Neural cell (in vitro differentiated cells): ENCODE results near the gene SMAP2. TPM values are rescaled to one million over a fixed set of nuclear protein-coding genes. Genes with fewer than 3 reads are reported as not detected.

Source experiments
- H2AFZ ChIP-seq: fragments of 200-600, 300-800 bp; sonication (generic), shearing (Covaris generic); 2 replicates; pipeline ENCODE4 v1.6.0; 2014; ENCODE audit warnings: low read depth, mild to moderate bottlenecking, antibody characterized with exemption, low read length, moderate library complexity
- H3F3A ChIP-seq: fragments of 200-600 bp; shearing (Covaris generic); 2 replicates; pipeline ENCODE4 v1.6.1; 2016; ENCODE audit warnings: mild to moderate bottlenecking, moderate library complexity, mixed read lengths, antibody characterized with exemption, low read length; ENCODE audit not compliant: insufficient read depth, poor library complexity, severe bottlenecking
- H3K27ac ChIP-seq: fragments of 200-600, 300-800 bp; sonication (generic), shearing (Covaris generic); 2 replicates; pipeline ENCODE4 v1.5.1; 2014; ENCODE audit warnings: mild to moderate bottlenecking, low read length, moderate library complexity
- H3K27me3 ChIP-seq: fragments of 300-800, 200-600 bp; sonication (generic), shearing (Covaris generic); 2 replicates; pipeline ENCODE4 v1.6.0; 2014; ENCODE audit warnings: mild to moderate bottlenecking, low read depth, low read length, moderate library complexity; ENCODE audit not compliant: insufficient read depth
- H3K36me3 ChIP-seq: fragments of 300-800, 200-600 bp; sonication (generic), shearing (Covaris generic); 2 replicates; pipeline ENCODE4 v1.5.1; 2014; ENCODE audit warnings: mild to moderate bottlenecking, antibody characterized with exemption, low read length, moderate library complexity; ENCODE audit not compliant: insufficient read depth
- H3K4me2 ChIP-seq: fragments of 300-800, 200-600 bp; sonication (generic), shearing (Covaris generic); 2 replicates; pipeline ENCODE4 v1.6.0; 2014; ENCODE audit warnings: mild to moderate bottlenecking, low read length
- H3K4me3 ChIP-seq: fragments of 300-800, 200-600 bp; sonication (generic), shearing (Covaris generic); 2 replicates; pipeline ENCODE4 v1.5.1; 2014; ENCODE audit warnings: mild to moderate bottlenecking, low read length, moderate library complexity
- H3K79me2 ChIP-seq: fragments of 200-600 bp; shearing (Covaris generic); replicated peaks from 2 replicates; pipeline ENCODE4 v1.6.0; 2014; ENCODE audit warnings: mild to moderate bottlenecking, low read length, moderate library complexity; ENCODE audit not compliant: insufficient read depth
- H3K9ac ChIP-seq: fragments of 300-800, 200-600 bp; sonication (generic), shearing (Covaris generic); 2 replicates; pipeline ENCODE4 v1.6.1; 2016; ENCODE audit warnings: mild to moderate bottlenecking, low read length, mixed read lengths
- H3K9me2 ChIP-seq: fragments of 200-600 bp; shearing (Covaris generic); 2 replicates; pipeline ENCODE4 v1.6.1; 2016; ENCODE audit warnings: mild to moderate bottlenecking, low read length, mixed read lengths; ENCODE audit not compliant: insufficient read depth
- H3K9me3 ChIP-seq: fragments of 200-600, 300-800 bp; sonication (generic), shearing (Covaris generic); 2 replicates; pipeline ENCODE4 v1.6.1; 2016; ENCODE audit warnings: mild to moderate bottlenecking, mixed run types, low read length, moderate library complexity, mixed read lengths
- H4K20me1 ChIP-seq: fragments of 200-600 bp; shearing (Covaris generic); 2 replicates; pipeline ENCODE4 v1.6.1; 2016; ENCODE audit warnings: mild to moderate bottlenecking, mixed run types; ENCODE audit not compliant: insufficient read depth
- CTCF ChIP-seq: fragments of 450-650 bp; IDR thresholded peaks from 2 replicates; pipeline ENCODE4 v1.5.1; 2014; ENCODE audit warnings: antibody characterized with exemption, mild to moderate bottlenecking, moderate library complexity; ENCODE audit not compliant: poor library complexity, severe bottlenecking
- EP300 ChIP-seq: fragments of 450-650 bp; conservative IDR thresholded peaks from 2 replicates; pipeline ENCODE4 v1.6.1; 2014; ENCODE audit warnings: antibody characterized with exemption, mild to moderate bottlenecking, moderate library complexity; ENCODE audit not compliant: poor library complexity, severe bottlenecking
- EZH2 ChIP-seq: fragments of 200-600, 300-800 bp; shearing (Covaris generic), sonication (generic); IDR thresholded peaks from 2 replicates; pipeline ENCODE4 v1.6.1; 2014; ENCODE audit warnings: antibody characterized with exemption, low read length, borderline replicate concordance, mild to moderate bottlenecking; ENCODE audit not compliant: insufficient read depth, poor library complexity, severe bottlenecking
- MXI1 ChIP-seq: fragments of 450-650 bp; conservative IDR thresholded peaks from 2 replicates; pipeline ENCODE4 v1.6.1; 2014; ENCODE audit warnings: antibody characterized with exemption, mild to moderate bottlenecking; ENCODE audit not compliant: poor library complexity, severe bottlenecking
- POLR2AphosphoS5 ChIP-seq: IDR thresholded peaks from 2 replicates; pipeline ENCODE4 v1.6.1; 2012
- RAD21 ChIP-seq: fragments of 450-650 bp; conservative IDR thresholded peaks from 2 replicates; pipeline ENCODE4 v1.6.1; 2014; ENCODE audit warnings: antibody characterized with exemption, mild to moderate bottlenecking, moderate library complexity
- REST ChIP-seq: IDR thresholded peaks from 2 replicates; pipeline ENCODE4 v1.6.1; 2012; ENCODE audit warnings: borderline replicate concordance
- SMC3 ChIP-seq: fragments of 450-650 bp; conservative IDR thresholded peaks from 2 replicates; pipeline ENCODE4 v1.6.1; 2014; ENCODE audit warnings: antibody characterized with exemption, mild to moderate bottlenecking, moderate library complexity; ENCODE audit not compliant: poor library complexity
- TAF1 ChIP-seq: IDR thresholded peaks from 2 replicates; pipeline ENCODE4 v1.6.1; 2012; ENCODE audit warnings: low read depth
- polyA plus RNA-seq: library from polyadenylated mRNA; depleted of rRNA; stranded (reverse); fragments of >200 nt; gene quantifications from 2 replicates; pipeline ENCODE4 v1.2.3, GENCODE V29; 2014

Gene SMAP2
- polyA plus RNA-seq, 1 donor from 2014 or later: 46.8 TPM

- Histone ChIP-seq H3K9me3 (no peaks in the 10 kb centered on the region), H2AFZ (no peak overlapping the region), H4K20me1 (no peaks in the 10 kb centered on the region), H3K27ac (no peak overlapping the region), H3K4me3 (no peak overlapping the region), H3K9me2 (no peaks in the 10 kb centered on the region), H3K4me2 (no peak overlapping the region), H3K9ac (no peak overlapping the region), H3K36me3 (no peaks in the 10 kb centered on the region), H3F3A (peaks cover 7% of the 10 kb centered on the region), H3K27me3 (no peaks in the 10 kb centered on the region), H3K79me2 (peaks cover 67% of the 10 kb centered on the region)
- TF ChIP-seq EP300 (no peak), EZH2 (no peak), SMC3 (no peak), TAF1 (no peak), REST (no peak), POLR2AphosphoS5 (no peak), MXI1 (no peak), CTCF (no peak), RAD21 (no peak)
Measured at GRCh38 chr1:40379785-40380452, 6.4 kb downstream of the SMAP2 start.

GRCh38 chr1:40380817-40381216 lies 7.3 kb downstream of the SMAP2 start:
- Histone ChIP-seq H3K36me3 (no peaks in the 10 kb centered on the region), H3K27ac (no peak overlapping the region), H3K4me2 (no peak overlapping the region), H2AFZ (no peak overlapping the region), H3K9me2 (no peaks in the 10 kb centered on the region), H3K27me3 (no peaks in the 10 kb centered on the region), H3K79me2 (peaks cover 59% of the 10 kb centered on the region), H3K9me3 (no peaks in the 10 kb centered on the region), H3F3A (no peaks in the 10 kb centered on the region), H3K4me3 (no peak overlapping the region), H3K9ac (no peak overlapping the region), H4K20me1 (no peaks in the 10 kb centered on the region)
- TF ChIP-seq RAD21: no peak
- no peak for TF ChIP-seq CTCF
- TF ChIP-seq POLR2AphosphoS5: no peak
- no peak for TF ChIP-seq SMC3
- no peak for TF ChIP-seq REST
- no peak for TF ChIP-seq EZH2
- no peak for TF ChIP-seq MXI1
- TF ChIP-seq EP300: no peak
- TF ChIP-seq TAF1: no peak
